MM.1S (cell line): ENCODE data around the gene CEP68.

Experiments
- DNase-seq: peaks from one replicate; pipeline ENCODE4 v3.0.0-alpha.2; 2015
- H2AFZ ChIP-seq: fragments of 300-600 bp; sonication (generic); 2 replicates; pipeline ENCODE4 v1.6.0; 2016; ENCODE audit warnings: antibody characterized with exemption, low read length
- H3F3A ChIP-seq: fragments of 300-600 bp; sonication (generic); 2 replicates; pipeline ENCODE4 v1.6.1; 2016; ENCODE audit warnings: mild to moderate bottlenecking, antibody characterized with exemption, low read length, moderate library complexity, mixed read lengths; ENCODE audit not compliant: insufficient read depth
- H3K27ac ChIP-seq: fragments of 300-600 bp; sonication (generic); 2 replicates; pipeline ENCODE4 v1.5.1; 2016; ENCODE audit warnings: mild to moderate bottlenecking, low read length
- H3K27me3 ChIP-seq: fragments of 300-600 bp; sonication (generic); replicated peaks from 2 replicates; pipeline ENCODE4 v1.6.0; 2016; ENCODE audit warnings: low read length; ENCODE audit not compliant: insufficient read depth
- H3K36me3 ChIP-seq: fragments of 300-600 bp; sonication (generic); replicated peaks from 2 replicates; pipeline ENCODE4 v1.6.1; 2016; ENCODE audit warnings: mild to moderate bottlenecking, low read length, mixed read lengths; ENCODE audit not compliant: insufficient read depth
- H3K4me1 ChIP-seq: fragments of 300-600 bp; sonication (generic); 2 replicates; pipeline ENCODE4 v1.6.1; 2016; ENCODE audit warnings: low read length, mixed read lengths
- H3K4me2 ChIP-seq: fragments of 300-600 bp; sonication (generic); 2 replicates; pipeline ENCODE4 v1.6.0; 2016; ENCODE audit warnings: low read depth, low read length
- H3K4me3 ChIP-seq: fragments of 300-600 bp; sonication (generic); 2 replicates; pipeline ENCODE4 v1.5.1; 2016; ENCODE audit warnings: low read length, mixed read lengths
- H3K79me2 ChIP-seq: fragments of 300-600 bp; sonication (generic); 2 replicates; pipeline ENCODE4 v1.6.1; 2016; ENCODE audit warnings: mixed run types, low read length, mixed read lengths
- H3K9ac ChIP-seq: fragments of 300-600 bp; sonication (generic); 2 replicates; pipeline ENCODE4 v1.6.1; 2016; ENCODE audit warnings: low read length, mixed read lengths
- H3K9me2 ChIP-seq: fragments of 300-600 bp; sonication (generic); replicated peaks from 2 replicates; pipeline ENCODE4 v1.6.1; 2016; ENCODE audit warnings: mild to moderate bottlenecking, low read length, mixed read lengths; ENCODE audit not compliant: insufficient read depth
- H3K9me3 ChIP-seq: fragments of 300-600 bp; sonication (generic); replicated peaks from 2 replicates; pipeline ENCODE4 v1.6.1; 2016; ENCODE audit warnings: mild to moderate bottlenecking, low read length, mixed read lengths; ENCODE audit not compliant: insufficient read depth
- H4K20me1 ChIP-seq: fragments of 300-600 bp; sonication (generic); 2 replicates; pipeline ENCODE4 v1.6.1; 2016; ENCODE audit warnings: mild to moderate bottlenecking, low read length, moderate library complexity, mixed read lengths; ENCODE audit not compliant: insufficient read depth
- EZH2 ChIP-seq: fragments of 300-600 bp; sonication (generic); optimal IDR thresholded peaks from 2 replicates; pipeline ENCODE3; 2017; ENCODE audit warnings: low read depth, mild to moderate bottlenecking, antibody characterized with exemption, low read length, mixed read lengths
- EZH2phosphoT487 ChIP-seq: fragments of 300-600 bp; sonication (generic); IDR thresholded peaks from 2 replicates; pipeline ENCODE4 v1.6.1; 2018; ENCODE audit warnings: antibody characterized with exemption, low read length
- TF ChIP-seq, protein P1 (sequence below): fragments of 300-600 bp; sonication (generic); IDR thresholded peaks from 2 replicates; pipeline ENCODE4 v1.5.1; 2016; ENCODE audit warnings: antibody characterized with exemption, low read length, mixed read lengths

The CEP68 gene

DNA sequence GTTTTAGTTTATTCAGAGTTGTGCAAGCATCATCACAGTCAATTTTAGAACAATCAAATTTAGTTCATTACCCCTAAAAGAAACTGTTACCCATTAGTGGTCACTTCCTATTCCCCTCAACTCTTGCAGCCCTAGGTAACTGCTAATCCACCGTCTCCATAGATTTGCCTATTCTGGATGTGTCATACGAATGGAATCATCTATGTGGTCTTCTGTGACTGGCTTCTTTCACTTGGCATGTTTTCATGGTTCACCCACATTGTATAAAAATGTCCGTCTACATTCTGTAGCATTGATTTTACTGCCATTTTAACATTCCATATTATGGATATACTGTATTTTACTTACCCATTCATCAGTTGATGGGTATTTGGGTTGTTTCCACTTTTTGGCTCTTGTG, 5.3 kb upstream of the CEP68 start:
- H3K27ac ChIP-seq: no peak overlapping the region
- H3F3A ChIP-seq: peaks cover 25% of the 10 kb centered on the region
- no peaks in the 10 kb centered on the region for H4K20me1 ChIP-seq
- H3K9me3 ChIP-seq: no peaks in the 10 kb centered on the region
- no peaks in the 10 kb centered on the region for H3K36me3 ChIP-seq
- H3K4me3 ChIP-seq: no peak overlapping the region
- H3K4me1 ChIP-seq: peaks cover 43% of the 10 kb centered on the region
- no peak overlapping the region for H3K4me2 ChIP-seq
- no peak for DNase-seq
- TF ChIP-seq, protein P1, sequence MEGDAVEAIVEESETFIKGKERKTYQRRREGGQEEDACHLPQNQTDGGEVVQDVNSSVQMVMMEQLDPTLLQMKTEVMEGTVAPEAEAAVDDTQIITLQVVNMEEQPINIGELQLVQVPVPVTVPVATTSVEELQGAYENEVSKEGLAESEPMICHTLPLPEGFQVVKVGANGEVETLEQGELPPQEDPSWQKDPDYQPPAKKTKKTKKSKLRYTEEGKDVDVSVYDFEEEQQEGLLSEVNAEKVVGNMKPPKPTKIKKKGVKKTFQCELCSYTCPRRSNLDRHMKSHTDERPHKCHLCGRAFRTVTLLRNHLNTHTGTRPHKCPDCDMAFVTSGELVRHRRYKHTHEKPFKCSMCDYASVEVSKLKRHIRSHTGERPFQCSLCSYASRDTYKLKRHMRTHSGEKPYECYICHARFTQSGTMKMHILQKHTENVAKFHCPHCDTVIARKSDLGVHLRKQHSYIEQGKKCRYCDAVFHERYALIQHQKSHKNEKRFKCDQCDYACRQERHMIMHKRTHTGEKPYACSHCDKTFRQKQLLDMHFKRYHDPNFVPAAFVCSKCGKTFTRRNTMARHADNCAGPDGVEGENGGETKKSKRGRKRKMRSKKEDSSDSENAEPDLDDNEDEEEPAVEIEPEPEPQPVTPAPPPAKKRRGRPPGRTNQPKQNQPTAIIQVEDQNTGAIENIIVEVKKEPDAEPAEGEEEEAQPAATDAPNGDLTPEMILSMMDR: no peak
- TF ChIP-seq EZH2 (no peak), EZH2phosphoT487 (no peak)
- no peak overlapping the region for H2AFZ ChIP-seq
- H3K27me3 ChIP-seq: no peaks in the 10 kb centered on the region
- no peak overlapping the region for H3K9ac ChIP-seq
- H3K9me2 ChIP-seq: no peaks in the 10 kb centered on the region
- peaks cover 25% of the 10 kb centered on the region for H3K79me2 ChIP-seq

DNA sequence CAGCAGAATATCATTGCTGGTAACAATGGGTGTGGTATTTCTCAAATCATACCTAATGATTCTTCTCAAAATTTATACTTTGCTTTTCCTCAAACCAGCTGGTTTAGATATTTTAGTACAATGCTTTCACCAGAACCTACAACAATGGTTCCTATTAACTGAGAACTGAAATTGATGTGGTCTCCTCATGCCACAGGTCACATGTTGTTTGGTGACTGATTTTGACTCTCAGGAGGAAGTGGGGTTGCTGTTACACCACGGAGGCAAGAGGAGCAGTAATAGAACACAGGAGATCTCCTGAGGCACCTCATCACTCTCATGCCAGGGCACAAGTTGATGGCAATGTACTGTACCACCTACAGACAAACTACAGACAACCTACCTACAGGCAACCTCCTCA, 3.0 kb upstream of the CEP68 start:
- no peaks in the 10 kb centered on the region for H3K9me3 ChIP-seq
- peaks cover 50% of the 10 kb centered on the region for H3K4me1 ChIP-seq
- H3K4me3 ChIP-seq: peak overlapping the region; percentile 20; the same call in 1 of the 2 replicates
- no peak overlapping the region for H2AFZ ChIP-seq
- H3K9ac ChIP-seq: peak overlapping the region; percentile 5; the same call in 1 of the 2 replicates
- peak overlapping the region; percentile 83 for H3K27ac ChIP-seq
- H3K79me2 ChIP-seq: peaks cover 40% of the 10 kb centered on the region
- no peaks in the 10 kb centered on the region for H3K27me3 ChIP-seq
- no peaks in the 10 kb centered on the region for H4K20me1 ChIP-seq
- H3K36me3 ChIP-seq: no peaks in the 10 kb centered on the region
- no peaks in the 10 kb centered on the region for H3K9me2 ChIP-seq
- DNase-seq: peak; percentile 89
- H3K4me2 ChIP-seq: peak overlapping the region; percentile 63
- TF ChIP-seq EZH2phosphoT487 (no peak), EZH2 (no peak)
- TF ChIP-seq, protein P1: no peak
- H3F3A ChIP-seq: peaks cover 25% of the 10 kb centered on the region

DNA sequence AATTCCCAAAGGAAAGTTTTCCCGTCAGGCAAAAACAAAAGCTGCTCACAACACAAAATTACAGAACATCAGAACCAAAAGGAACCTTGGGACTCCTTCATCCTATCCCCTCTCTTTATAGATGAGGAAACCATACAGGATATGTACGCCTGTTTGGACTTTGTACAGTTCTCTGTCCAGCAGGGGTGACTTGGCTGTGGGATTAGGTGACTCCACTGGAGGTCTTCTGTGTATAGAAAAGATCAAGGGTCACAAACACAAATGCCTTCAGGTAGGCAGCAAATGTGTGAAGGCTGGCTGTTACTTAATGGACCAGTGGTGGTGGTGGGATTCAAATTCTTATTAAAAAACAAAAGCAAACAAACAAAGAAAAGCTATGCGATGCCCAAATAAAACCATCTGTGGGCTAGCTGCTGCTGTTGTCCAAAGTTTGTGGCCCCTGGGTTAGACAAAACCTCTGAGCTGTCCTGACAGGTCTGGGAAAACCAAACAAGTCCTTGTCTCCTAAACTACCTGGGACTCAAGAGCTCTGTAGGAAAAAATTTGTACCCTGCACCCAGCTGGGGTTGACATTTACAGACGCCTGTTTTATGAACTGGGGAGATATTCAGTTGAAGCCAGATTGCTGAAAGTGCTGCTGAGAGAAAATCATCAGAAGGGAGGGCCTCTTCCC, 1.3 kb upstream of the CEP68 start:
- TF ChIP-seq EZH2phosphoT487: no peak
- TF ChIP-seq, protein P1: no peak
- TF ChIP-seq EZH2: no peak
- Histone ChIP-seq H3K4me2 (peak overlapping the region; percentile 63), H3K9ac (peak overlapping the region; percentile 57), H3K79me2 (peaks cover 49% of the 10 kb centered on the region), H3K4me1 (peaks cover 53% of the 10 kb centered on the region), H4K20me1 (no peaks in the 10 kb centered on the region), H3K4me3 (peak overlapping the region; percentile 78), H3K36me3 (no peaks in the 10 kb centered on the region), H3K27ac (peak overlapping the region; percentile 83; the same call in 1 of the 2 replicates), H2AFZ (no peak overlapping the region), H3K27me3 (no peaks in the 10 kb centered on the region), H3K9me3 (no peaks in the 10 kb centered on the region), H3F3A (peaks cover 25% of the 10 kb centered on the region), H3K9me2 (no peaks in the 10 kb centered on the region)
- no peak for DNase-seq
